K562 (cell line): ENCODE data around the gene JAK3. TPM values are rescaled to one million over a fixed set of nuclear protein-coding genes. Genes with fewer than 3 reads are reported as not detected.

Experiments
- ATAC-seq: fragments of 200-7000 bp; cut with Tn5 transposase; 3 replicates; pipeline ENCODE4 v1.9.1; 2020; ENCODE audit warnings: moderate library complexity
- BruUV-seq: library from RNA; stranded (reverse); fragments of 400-500 nt; replicated peaks from 2 replicates; lab custom pipeline; 2021; lab: Mats Ljungman, UMichigan
- CTCF ChIA-PET: fragments of 300-600 bp; formaldehyde crosslinking; extraction: SDS; loops from one replicate; lab custom pipeline; 2021; ENCODE audit warnings: low intra/inter-chr PET ratio; lab: Yijun Ruan, JAX
- POLR2A ChIA-PET: fragments of 300-600, 350-650 bp; sonication (Branson Sonifier 250); formaldehyde crosslinking; extraction: SDS; loops from one replicate; lab custom pipeline; 2021; ENCODE audit warnings: antibody characterized with exemption, inconsistent platforms; lab: Yijun Ruan, JAX
- DNase-seq, 4 experiments: peaks; one replicate each; pipeline versions ENCODE4 v3.0.0 to v3.0.0-alpha.2; 2011 to 2018; ENCODE audit warnings: low spot score in 3 of 4, mixed read lengths in 3 of 4; ENCODE audit errors: extremely low read depth in 1 of 4
- FAIRE-seq: peaks from 2 replicates; lab custom pipeline; 2011; peaks lifted over from hg19 to GRCh38; lab: Jason Lieb, UNC
- H2AFZ ChIP-seq: 2 replicates; pipeline ENCODE4 v1.6.0; 2011; ENCODE audit warnings: low read depth, low read length, control low read depth, inconsistent platforms
- H3K27ac ChIP-seq: fragments of 200-600 bp; 3 replicates; pipeline ENCODE4 v1.8.0; 2011; ENCODE audit warnings: low read depth, mild to moderate bottlenecking, control low read depth, inconsistent platforms, low read length, moderate library complexity, mixed read lengths; ENCODE audit errors: extremely low read depth
- H3K27me3 ChIP-seq, 2 experiments: fragments of 300-600 bp in 1 of 2; 2 replicates in 1 of 2; 3 replicates in 1 of 2; pipeline versions ENCODE4 v1.6.0 to v1.8.0; 2011; ENCODE audit warnings: inconsistent platforms in 2 of 2, low read length in 2 of 2, mild to moderate bottlenecking in 1 of 2, mixed read lengths in 1 of 2, moderate library complexity in 1 of 2; ENCODE audit not compliant: control insufficient read depth in 2 of 2, insufficient read depth in 2 of 2
- H3K36me3 ChIP-seq: fragments of 300-600 bp; 3 replicates; pipeline ENCODE4 v1.8.0; 2011; ENCODE audit warnings: mild to moderate bottlenecking, low read length, inconsistent platforms; ENCODE audit not compliant: control insufficient read depth, insufficient read depth
- H3K4me1 ChIP-seq, 2 experiments: fragments of 200-600 bp in 1 of 2; replicated peaks in 1 of 2; 2 replicates in 1 of 2; 3 replicates in 1 of 2; pipeline versions ENCODE4 v1.5.1 to v1.8.0; 2011; ENCODE audit warnings: inconsistent platforms in 2 of 2, low read length in 2 of 2, mild to moderate bottlenecking in 1 of 2, mixed read lengths in 1 of 2, moderate library complexity in 1 of 2; ENCODE audit not compliant: control insufficient read depth in 2 of 2, insufficient read depth in 2 of 2
- H3K4me2 ChIP-seq: 2 replicates; pipeline ENCODE4 v1.6.1; 2011; ENCODE audit warnings: low read length, control low read depth, inconsistent platforms, mixed read lengths; ENCODE audit not compliant: insufficient read depth
- H3K4me3 ChIP-seq: fragments of 200-600 bp; sonication (generic), shearing (Covaris generic); 2 replicates; pipeline ENCODE4 v1.5.1; 2016; ENCODE audit warnings: control low read depth, inconsistent platforms
- H3K79me2 ChIP-seq: fragments of 200-600 bp; 3 replicates; pipeline ENCODE4 v1.8.0; 2011; ENCODE audit warnings: low read length, inconsistent platforms; ENCODE audit not compliant: control insufficient read depth, insufficient read depth
- H3K9ac ChIP-seq, 2 experiments: 2 replicates each; pipeline versions ENCODE4 v1.6.0 to v1.6.1; 2011; ENCODE audit warnings: low read depth in 2 of 2, low read length in 2 of 2, control low read depth in 1 of 2, inconsistent platforms in 1 of 2, mild to moderate bottlenecking in 1 of 2, mixed read lengths in 1 of 2; ENCODE audit not compliant: insufficient read depth in 1 of 2
- H3K9me1 ChIP-seq: one replicate; pipeline ENCODE4 v1.6.0; 2011; ENCODE audit warnings: inconsistent platforms, mild to moderate bottlenecking, low read length, moderate library complexity; ENCODE audit not compliant: control insufficient read depth, insufficient read depth
- H3K9me3 ChIP-seq: replicated peaks from 2 replicates; pipeline ENCODE4 v1.5.1; 2011; ENCODE audit warnings: low read depth, low read length, inconsistent platforms; ENCODE audit not compliant: control insufficient read depth, insufficient read depth
- H4K20me1 ChIP-seq: replicated peaks from 2 replicates; pipeline ENCODE4 v1.6.1; 2011; ENCODE audit warnings: low read length, inconsistent platforms, mixed read lengths; ENCODE audit not compliant: control insufficient read depth, insufficient read depth
- BCOR ChIP-seq: fragments of 450-650 bp; IDR thresholded peaks from 2 replicates; pipeline ENCODE4 v1.6.1; 2016
- DMBX1 ChIP-seq: fragments of 250-450 bp; sonication (Bioruptor Pico); IDR thresholded peaks from 2 replicates; pipeline ENCODE4 v1.8.0; 2022; ENCODE audit warnings: inconsistent platforms, mild to moderate bottlenecking, moderate library complexity, borderline replicate concordance
- GABPA ChIP-seq: fragments of 200-800 bp; sonication (Bioruptor generic); conservative IDR thresholded peaks from 2 replicates; pipeline ENCODE4 v1.6.1; 2016; ENCODE audit warnings: low read depth, missing genetic modification characterization, missing compliant biosample characterization
- GABPB2 ChIP-seq: fragments of 250-450 bp; sonication (Bioruptor Pico); conservative IDR thresholded peaks from 2 replicates; pipeline ENCODE4 v1.5.1; 2021; ENCODE audit warnings: mild to moderate bottlenecking
- HSF4 ChIP-seq: fragments of 250-450 bp; sonication (Bioruptor Pico); IDR thresholded peaks from 2 replicates; pipeline ENCODE4 v2.1.2; 2022; ENCODE audit warnings: mild to moderate bottlenecking, moderate library complexity, borderline replicate concordance
- L3MBTL2 ChIP-seq: fragments of 450-650 bp; IDR thresholded peaks from 2 replicates; pipeline ENCODE4 v1.6.1; 2016; ENCODE audit warnings: mild to moderate bottlenecking, moderate library complexity
- MXI1 ChIP-seq: IDR thresholded peaks from 2 replicates; pipeline ENCODE4 v1.6.1; 2011; ENCODE audit warnings: low read depth, mild to moderate bottlenecking, improper control_type of control experiment, low read length
- RBM25 ChIP-seq: fragments of 200-400 bp; formaldehyde crosslinking; IDR thresholded peaks from 2 replicates; pipeline ENCODE4 v1.6.1; 2018; ENCODE audit warnings: low read length, low read depth, moderate library complexity; ENCODE audit not compliant: severe bottlenecking
- SAP30 ChIP-seq: fragments of 200-600 bp; sonication (generic); IDR thresholded peaks from 2 replicates; pipeline ENCODE4 v1.6.1; 2012; ENCODE audit warnings: borderline replicate concordance, low read depth, mild to moderate bottlenecking, moderate library complexity, low read length, control low read depth, inconsistent platforms; ENCODE audit not compliant: insufficient read depth, poor library complexity, severe bottlenecking
- TCFL5 ChIP-seq: fragments of 250-450 bp; sonication (Bioruptor Pico); conservative IDR thresholded peaks from 2 replicates; pipeline ENCODE4 v1.6.1; 2021; ENCODE audit warnings: mild to moderate bottlenecking, moderate library complexity, matching md5 sums
- THRAP3 ChIP-seq: fragments of 450-650 bp; IDR thresholded peaks from 2 replicates; pipeline ENCODE4 v1.6.1; 2016; ENCODE audit warnings: mild to moderate bottlenecking, inconsistent platforms, borderline replicate concordance
- TSHZ1 ChIP-seq: fragments of 250-450 bp; sonication (Bioruptor Pico); IDR thresholded peaks from 2 replicates; pipeline ENCODE4 v1.4.0; 2020; ENCODE audit warnings: mild to moderate bottlenecking, moderate library complexity
- ZBED1 ChIP-seq: IDR thresholded peaks from 2 replicates; pipeline ENCODE4 v1.6.1; 2014
- ZBTB9 ChIP-seq: fragments of 450-650 bp; formaldehyde crosslinking; IDR thresholded peaks from 2 replicates; pipeline ENCODE4 v1.4.0; 2020; ENCODE audit warnings: mild to moderate bottlenecking, moderate library complexity
- ZFP36 ChIP-seq: fragments of 150-350 bp; IDR thresholded peaks from 2 replicates; pipeline ENCODE4 v1.6.1; 2018; ENCODE audit warnings: low read length, low read depth; ENCODE audit not compliant: partially characterized antibody
- ZNF146 ChIP-seq: IDR thresholded peaks from one replicate; pipeline ENCODE4 v1.6.1; 2018; ENCODE audit warnings: missing compliant biosample characterization; ENCODE audit not compliant: unreplicated experiment
- ZNF212 ChIP-seq: fragments of 450-650 bp; formaldehyde crosslinking; IDR thresholded peaks from 2 replicates; pipeline ENCODE4 v1.4.0; 2020; ENCODE audit warnings: mild to moderate bottlenecking
- ZNF436 ChIP-seq: fragments of 250-450, 450-650 bp; sonication (Bioruptor Pico); formaldehyde crosslinking; IDR thresholded peaks from 2 replicates; pipeline ENCODE4 v1.7.0; 2020; ENCODE audit warnings: mild to moderate bottlenecking
- ZNF785 ChIP-seq: fragments of 250-450 bp; sonication (Bioruptor Pico); IDR thresholded peaks from 2 replicates; pipeline ENCODE4 v1.4.0; 2020; ENCODE audit warnings: mild to moderate bottlenecking
- WGBS: fragments of 100-300 bp; shearing (Covaris generic); methylation state at CpG from one replicate; pipeline ENCODE4 v1.1.6; 2016; ENCODE audit warnings: low coverage, mixed read lengths; ENCODE audit not compliant: insufficient coverage; ENCODE audit errors: missing lambda C conversion rate; 5-methylcytosine and 5-hydroxymethylcytosine counted together
- in situ Hi-C: fragments of 300-500 bp; cut with MboI; formaldehyde crosslinking; loops from 4 replicates; pipeline ENCODE4 v1.15.0; 2018; ENCODE audit warnings: inconsistent platforms, mixed read lengths
- intact Hi-C: fragments of 100-400 bp; cut with micrococcal nuclease; formaldehyde crosslinking; loops from 2 replicates; pipeline ENCODE4 v1.14.2; 2022
- polyA plus RNA-seq, 8 experiments: library from polyadenylated mRNA; depleted of rRNA in 4 of 8; stranded (reverse) in 5 of 8; unstranded in 3 of 8; fragments of >200 nt; fragmentation: Nextera tagmentation in 2 of 8; fragmentation: Illumina TruSeq in 1 of 8; extraction: Ambion mirVana in 2 of 8; extraction: Trizol in 1 of 8; gene quantifications; 2 replicates each; pipeline versions ENCODE4 v1.2.1 to v1.2.3, GENCODE V29; 2011 to 2014; ENCODE audit warnings: inconsistent platforms in 1 of 8, missing spikeins in 1 of 8
- total RNA-seq, 7 experiments: library from RNA; depleted of rRNA in 6 of 7; stranded (reverse); fragments of >200 nt in 6 of 7; fragmentation: Illumina TruSeq in 2 of 7; extraction: Trizol in 2 of 7; gene quantifications; 2 replicates each; pipeline versions ENCODE4 v1.2.1 to v1.2.3, GENCODE V29; 2011 to 2021; ENCODE audit warnings: low replicate concordance in 1 of 7

The JAK3 gene
- total and polyA plus RNA-seq, 9 of the 15 experiments (the other 6 are each of a cell fraction or from before 2014, with no cell fraction given): 0.01 to 0.18 (median 0.07) TPM; not detected in 1

- TF ChIP-seq GABPA (tag) (peak; percentile 62), SAP30 (peak; percentile 55), TCFL5 (no peak), MXI1 (no peak), THRAP3 (no peak), ZBTB9 (CRISPR knock-in tag) (peak; percentile 96), L3MBTL2 (peak; percentile 65)
These were observed 6.4 kb downstream of the JAK3 start (continued) for GRCh38 chr19:17841371-17841809.

- FAIRE-seq (no peak), ATAC-seq (no peak), DNase-seq (peak in 1 of 4 experiments; percentile 7)
- Histone ChIP-seq H3K9me1 (peaks cover 4% of the 10 kb centered on the region), H3K4me1 (peaks cover 0 to 39% of the 10 kb centered on the region in 2 experiments; a peak in 3 of 5 replicates), H3K27me3 (peaks cover 7 to 25% of the 10 kb centered on the region in 2 experiments; a peak in 3 of 5 replicates), H3K79me2 (peaks cover 10% of the 10 kb centered on the region; the same call in 2 of the 3 replicates), H2AFZ (no peak overlapping the region), H3K9me3 (no peaks in the 10 kb centered on the region), H3K4me3 (no peak overlapping the region), H3K9ac (no peak overlapping the region), H3K27ac (no peak overlapping the region), H3K4me2 (no peak overlapping the region), H4K20me1 (no peaks in the 10 kb centered on the region), H3K36me3 (no peaks in the 10 kb centered on the region)
- WGBS: 16% methylated on average over 6 of the region's 6 CpGs
- BruUV-seq: no TSS peak
- POLR2A ChIA-PET: no interaction called here
- in situ Hi-C loops: no loop called here
- intact Hi-C loops: no loop called here
- CTCF ChIA-PET: no interaction called here
- TF ChIP-seq ZBED1 (no peak), RBM25 (peak; percentile 53), ZNF785 (CRISPR knock-in tag) (no peak), ZNF146 (no peak), TSHZ1 (CRISPR knock-in tag) (no peak), ZNF436 (CRISPR knock-in tag) (0 out of 2 replicates have a peak, but pooled peaks have one; percentile 27), BCOR (peak; percentile 53), DMBX1 (CRISPR knock-in tag) (no peak), HSF4 (no peak), ZFP36 (peak; percentile 92), GABPB2 (CRISPR knock-in tag) (no peak), ZNF212 (CRISPR knock-in tag) (no peak)
These were observed 7.8 kb downstream of the JAK3 start for GRCh38 chr19:17840019-17840418.
